Measurements from ENCODE around the gene ELMO1.

DNA sequence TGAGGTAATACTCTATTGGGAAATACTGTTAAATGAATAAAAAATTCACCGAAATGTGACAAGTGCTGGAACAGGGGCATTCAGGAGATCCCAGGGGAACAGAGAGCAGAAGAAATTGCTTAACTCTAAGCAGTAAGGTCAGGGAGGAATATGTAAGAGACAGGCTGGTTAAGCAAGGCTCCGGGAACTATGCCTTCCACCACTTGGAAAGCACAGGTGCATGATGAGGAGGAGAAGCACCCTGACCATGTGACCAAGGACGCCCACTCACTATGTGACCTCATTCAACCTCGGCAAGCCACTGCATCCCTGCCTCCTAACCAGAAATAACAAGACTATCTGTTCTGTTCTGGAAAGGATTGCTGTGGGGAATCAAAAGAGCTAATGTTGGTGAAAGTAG is 218.4 kb downstream of the ELMO1 start:
- TF ChIP-seq, protein P1, sequence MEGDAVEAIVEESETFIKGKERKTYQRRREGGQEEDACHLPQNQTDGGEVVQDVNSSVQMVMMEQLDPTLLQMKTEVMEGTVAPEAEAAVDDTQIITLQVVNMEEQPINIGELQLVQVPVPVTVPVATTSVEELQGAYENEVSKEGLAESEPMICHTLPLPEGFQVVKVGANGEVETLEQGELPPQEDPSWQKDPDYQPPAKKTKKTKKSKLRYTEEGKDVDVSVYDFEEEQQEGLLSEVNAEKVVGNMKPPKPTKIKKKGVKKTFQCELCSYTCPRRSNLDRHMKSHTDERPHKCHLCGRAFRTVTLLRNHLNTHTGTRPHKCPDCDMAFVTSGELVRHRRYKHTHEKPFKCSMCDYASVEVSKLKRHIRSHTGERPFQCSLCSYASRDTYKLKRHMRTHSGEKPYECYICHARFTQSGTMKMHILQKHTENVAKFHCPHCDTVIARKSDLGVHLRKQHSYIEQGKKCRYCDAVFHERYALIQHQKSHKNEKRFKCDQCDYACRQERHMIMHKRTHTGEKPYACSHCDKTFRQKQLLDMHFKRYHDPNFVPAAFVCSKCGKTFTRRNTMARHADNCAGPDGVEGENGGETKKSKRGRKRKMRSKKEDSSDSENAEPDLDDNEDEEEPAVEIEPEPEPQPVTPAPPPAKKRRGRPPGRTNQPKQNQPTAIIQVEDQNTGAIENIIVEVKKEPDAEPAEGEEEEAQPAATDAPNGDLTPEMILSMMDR (IDR thresholded peaks at IDR 0.05) = no peak
- no peak for TF ChIP-seq ZFX (IDR thresholded peaks at IDR 0.05; ENCODE audit: borderline replicate concordance)

Data from 22Rv1 (cell line).